Progenitor cell of endocrine pancreas (in vitro differentiated cells): ENCODE measurements around the gene TMX1. TPM values are rescaled to one million over a fixed set of nuclear protein-coding genes. Genes with fewer than 3 reads are reported as not detected.

Experiments
- DNase-seq: peaks from one replicate; pipeline ENCODE4 v3.0.0; 2021; ENCODE audit warnings: low spot score; ENCODE audit not compliant: unreplicated experiment
- H3K27ac Mint-ChIP-seq: 2 replicates; pipeline ENCODE4 v1.8.0; 2021; ENCODE audit warnings: mild to moderate bottlenecking, moderate library complexity, mixed read lengths
- H3K27me3 Mint-ChIP-seq: 2 replicates; pipeline ENCODE4 v1.8.0; 2021; ENCODE audit warnings: mixed read lengths
- H3K36me3 Mint-ChIP-seq: 2 replicates; pipeline ENCODE4 v1.8.0; 2022; ENCODE audit warnings: mixed read lengths; ENCODE audit not compliant: insufficient read depth
- H3K4me1 Mint-ChIP-seq: 2 replicates; pipeline ENCODE4 v1.8.0; 2021; ENCODE audit warnings: low read depth, mixed read lengths
- H3K4me3 Mint-ChIP-seq: 2 replicates; pipeline ENCODE4 v1.8.0; 2021; ENCODE audit warnings: low read depth, mild to moderate bottlenecking, moderate library complexity, mixed read lengths
- H3K9me3 Mint-ChIP-seq: 2 replicates; pipeline ENCODE4 v1.8.0; 2021; ENCODE audit warnings: low read depth, mixed read lengths
- CTCF ChIP-seq: fragments of 200-600 bp; sonication (generic); IDR thresholded peaks from one replicate; pipeline ENCODE4 v1.5.0; 2021; ENCODE audit warnings: antibody characterized with exemption, mild to moderate bottlenecking; ENCODE audit not compliant: unreplicated experiment
- total RNA-seq: library from RNA; stranded (reverse); gene quantifications from 2 replicates; pipeline ENCODE4 v1.2.1, GENCODE V29; 2021

TMX1 gene
- total RNA-seq, 1 donor from 2014 or later: 31.3 TPM

- TF ChIP-seq CTCF: no peak
- peaks cover 2% of the 10 kb centered on the region for H3K9me3 Mint-ChIP-seq
- peaks cover 6% of the 10 kb centered on the region for H3K4me1 Mint-ChIP-seq
- H3K27ac Mint-ChIP-seq: no peak overlapping the region
- H3K4me3 Mint-ChIP-seq: peak overlapping the region; percentile 14
- H3K36me3 Mint-ChIP-seq: peaks cover 12% of the 10 kb centered on the region
- no peaks in the 10 kb centered on the region for H3K27me3 Mint-ChIP-seq
- DNase-seq: no peak
Measured at GRCh38 chr14:51242545-51243490, 2.8 kb downstream of the TMX1 start.

- no peaks in the 10 kb centered on the region for H3K27me3 Mint-ChIP-seq
- DNase-seq: no peak
- H3K4me3 Mint-ChIP-seq: no peak overlapping the region
- H3K9me3 Mint-ChIP-seq: no peaks in the 10 kb centered on the region
- peaks cover 16% of the 10 kb centered on the region for H3K36me3 Mint-ChIP-seq
- no peak for TF ChIP-seq CTCF
- H3K27ac Mint-ChIP-seq: no peak overlapping the region
- H3K4me1 Mint-ChIP-seq: peaks cover 6% of the 10 kb centered on the region
Measured at GRCh38 chr14:51244591-51244990, 4.5 kb downstream of the TMX1 start.

- no peak for TF ChIP-seq CTCF
- Mint-ChIP-seq H3K4me3 (no peak overlapping the region), H3K36me3 (peaks cover 22% of the 10 kb centered on the region), H3K27ac (peak overlapping the region; percentile 7), H3K4me1 (peaks cover 6% of the 10 kb centered on the region), H3K9me3 (no peaks in the 10 kb centered on the region), H3K27me3 (no peaks in the 10 kb centered on the region)
- no peak for DNase-seq
Measured at GRCh38 chr14:51246032-51246431, 6.0 kb downstream of the TMX1 start.

- Mint-ChIP-seq H3K27me3 (no peaks in the 10 kb centered on the region), H3K27ac (peak overlapping the region; percentile 73), H3K36me3 (peaks cover 31% of the 10 kb centered on the region), H3K4me1 (no peaks in the 10 kb centered on the region), H3K4me3 (no peak overlapping the region), H3K9me3 (no peaks in the 10 kb centered on the region)
- DNase-seq: no peak
- no peak for TF ChIP-seq CTCF
Measured at GRCh38 chr14:51248016-51248987, 8.3 kb downstream of the TMX1 start.

- no peaks in the 10 kb centered on the region for H3K9me3 Mint-ChIP-seq
- H3K27ac Mint-ChIP-seq: no peak overlapping the region
- TF ChIP-seq CTCF: no peak
- H3K4me3 Mint-ChIP-seq: no peak overlapping the region
- no peaks in the 10 kb centered on the region for H3K27me3 Mint-ChIP-seq
- no peaks in the 10 kb centered on the region for H3K4me1 Mint-ChIP-seq
- peaks cover 29% of the 10 kb centered on the region for H3K36me3 Mint-ChIP-seq
- DNase-seq: no peak
Measured at GRCh38 chr14:51251486-51251885, 11.4 kb downstream of the TMX1 start.
